GM19099 (cell line): Measurements from ENCODE around the gene ITCH.

ENCODE experiments used
- POLR2A ChIP-seq: IDR thresholded peaks from 3 replicates; pipeline ENCODE4 v1.6.1; 2011; ENCODE audit warnings: low read depth; ENCODE audit not compliant: insufficient read length; ENCODE audit errors: extremely low read depth

Gene ITCH

DNA sequence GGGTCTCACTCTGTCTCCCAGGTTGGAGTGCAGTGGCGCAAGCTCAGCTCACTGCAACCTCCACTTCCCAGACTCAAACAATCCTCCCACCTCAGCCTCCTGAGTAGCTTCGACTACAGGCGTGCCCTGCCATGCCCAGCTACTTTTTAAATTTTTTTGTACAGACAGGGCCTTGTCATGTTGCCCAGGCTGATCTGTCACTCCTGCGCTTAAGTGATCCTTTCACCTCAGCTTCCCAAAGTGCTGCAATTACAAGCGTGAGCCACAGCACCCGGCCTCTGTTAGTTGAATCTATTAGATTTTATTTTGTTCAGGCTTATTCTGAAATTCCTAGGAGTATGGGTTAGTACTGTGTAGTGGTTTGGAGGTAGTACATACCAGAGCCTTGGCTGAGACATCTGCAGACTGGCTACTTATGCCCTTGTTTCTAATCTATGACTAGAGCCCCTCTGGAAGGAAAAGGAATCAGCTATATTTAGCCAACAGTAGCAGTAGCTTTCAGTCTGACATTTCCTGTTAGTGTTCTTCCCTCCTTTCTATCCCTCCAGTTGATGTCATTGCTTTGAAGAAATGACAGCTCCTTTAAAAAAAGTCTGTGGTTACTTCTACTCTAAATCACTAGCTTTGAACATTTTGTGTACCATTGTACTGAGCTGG lies 74.4 kb downstream of the ITCH start:
- no peak for TF ChIP-seq POLR2A

DNA sequence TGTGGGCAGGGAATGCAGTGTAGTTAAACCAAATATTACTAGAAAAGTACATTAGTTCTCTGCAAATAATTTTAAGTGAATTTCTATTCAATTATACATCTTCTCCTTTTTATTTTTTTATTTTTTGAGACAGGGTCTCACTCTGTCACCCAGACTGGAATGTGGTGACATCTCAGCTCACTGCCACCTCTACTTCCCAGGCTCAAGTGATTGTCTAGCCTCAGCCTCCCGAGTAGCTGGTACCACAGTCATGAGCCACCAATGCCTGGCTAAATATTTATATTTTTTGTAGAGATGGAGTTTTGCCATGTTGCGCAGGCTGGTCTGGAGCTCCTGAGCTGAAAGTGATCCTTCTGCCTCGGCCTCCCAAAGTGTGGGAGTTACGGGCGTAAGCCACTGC lies 76.1 kb downstream of the ITCH start:
- TF ChIP-seq POLR2A = no peak

DNA sequence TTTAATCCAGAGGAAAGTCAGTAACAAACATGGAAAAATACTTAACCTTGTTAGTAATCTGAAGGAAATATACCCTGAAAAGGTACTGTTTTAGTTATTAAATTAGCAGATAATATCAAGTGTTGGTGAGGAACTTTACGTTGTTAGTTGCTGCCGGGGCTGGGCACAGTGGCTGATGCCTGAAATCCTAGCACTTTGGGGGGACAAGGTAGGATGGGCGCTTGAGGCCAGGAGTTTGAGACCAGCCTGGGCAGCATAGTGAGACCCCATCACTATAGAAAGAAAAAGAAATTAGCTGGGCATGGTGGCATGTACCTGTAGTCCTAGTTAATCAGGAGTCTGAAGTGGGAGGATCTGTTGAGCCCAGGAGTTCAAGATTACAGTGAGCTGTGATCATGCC lies 80.5 kb downstream of the ITCH start:
- TF ChIP-seq POLR2A = no peak

DNA sequence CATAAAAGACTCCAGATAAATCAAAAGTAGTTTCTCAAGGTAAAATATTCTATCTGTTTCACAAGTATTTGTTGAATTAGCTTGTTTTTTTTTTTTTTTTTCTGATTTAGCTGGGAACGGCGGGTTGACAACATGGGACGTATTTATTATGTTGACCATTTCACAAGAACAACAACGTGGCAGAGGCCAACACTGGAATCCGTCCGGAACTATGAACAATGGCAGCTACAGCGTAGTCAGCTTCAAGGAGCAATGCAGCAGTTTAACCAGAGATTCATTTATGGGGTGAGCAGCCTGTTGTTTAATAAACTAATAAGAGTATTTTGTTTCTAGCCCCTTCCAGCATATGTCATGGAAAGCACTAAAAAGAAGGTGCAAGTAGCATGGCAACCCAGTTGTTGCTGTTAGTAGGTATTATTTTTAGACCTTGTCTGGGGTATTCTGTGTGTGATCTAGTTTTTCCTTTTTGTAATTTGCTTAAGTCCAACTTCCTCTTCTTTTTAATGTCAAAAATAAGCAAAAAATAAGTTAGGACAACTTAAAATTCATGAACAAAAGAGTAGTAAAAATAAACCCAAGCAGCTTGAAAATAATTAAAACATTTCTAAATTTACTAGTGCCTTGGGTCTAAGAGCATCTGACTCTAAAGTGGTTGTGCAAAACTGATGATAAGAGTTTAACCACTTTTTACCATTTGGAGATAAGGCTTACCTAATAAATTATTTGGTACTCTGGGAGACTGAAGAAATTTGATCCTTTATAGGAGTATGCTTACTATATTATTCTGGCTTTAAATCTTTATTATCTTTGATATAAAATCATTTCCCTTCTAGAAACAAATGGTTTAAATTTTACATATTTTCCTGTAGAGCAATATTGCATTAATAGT lies 82.3 kb downstream of the ITCH start:
- no peak for TF ChIP-seq POLR2A

DNA sequence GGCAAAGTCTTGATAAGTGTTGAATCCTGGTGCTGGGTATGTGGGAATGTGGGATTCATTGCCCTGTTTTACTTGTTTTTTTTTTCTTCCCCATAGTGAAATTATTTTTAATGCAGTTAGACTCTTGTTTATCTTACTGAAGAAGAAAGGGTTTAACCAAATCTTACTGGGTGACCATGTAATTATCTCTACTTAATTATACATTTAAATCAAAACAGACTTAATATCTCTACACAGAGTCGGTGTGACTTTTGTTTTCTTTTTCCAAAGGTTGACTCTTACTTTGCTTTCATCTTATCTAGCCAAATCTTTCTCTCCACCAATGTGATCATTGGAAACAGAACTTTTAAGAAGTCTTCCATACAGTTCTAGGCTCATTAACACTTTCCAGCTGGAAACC lies 85.4 kb downstream of the ITCH start:
- no peak for TF ChIP-seq POLR2A

DNA sequence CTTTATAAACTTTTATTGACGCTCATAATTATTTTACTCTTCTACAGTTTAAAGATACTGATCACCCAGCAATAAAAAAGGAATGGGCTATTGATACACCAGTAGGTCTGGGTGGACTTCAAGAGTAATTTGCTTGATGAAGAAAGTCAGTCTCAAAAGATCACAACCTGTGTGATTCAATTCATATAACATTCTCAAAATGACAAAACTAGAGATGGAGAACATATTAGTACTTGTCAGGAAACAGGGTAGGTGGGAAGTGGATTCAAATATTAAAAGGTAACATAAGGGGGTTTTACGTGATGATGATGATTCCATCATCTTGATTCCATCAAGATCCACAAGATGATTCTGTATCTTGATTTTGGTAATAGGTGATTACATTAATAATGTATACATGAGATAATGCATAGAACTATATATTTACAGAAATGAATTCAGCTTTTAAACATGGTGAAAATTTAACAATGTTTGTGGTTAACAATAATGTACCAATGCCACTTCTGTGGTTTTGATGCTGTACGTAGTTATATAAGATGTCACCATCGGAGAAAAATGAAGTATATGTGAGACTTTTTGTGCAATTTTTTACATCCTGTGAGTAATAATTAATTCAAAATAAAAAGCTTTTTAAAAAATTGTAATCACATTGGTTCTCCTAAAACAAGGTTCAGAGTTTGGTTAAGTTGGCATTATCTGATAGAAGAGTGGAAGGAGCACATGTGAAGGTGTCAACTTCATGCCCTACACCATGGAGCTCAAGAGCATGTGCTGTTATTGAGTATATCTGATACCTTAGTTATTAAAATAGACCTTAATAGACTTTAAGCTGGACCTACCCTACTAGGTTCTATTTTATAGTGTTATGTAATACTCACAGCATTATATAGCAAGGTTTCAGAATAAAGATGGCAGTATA lies 86.9 kb downstream of the ITCH start:
- TF ChIP-seq POLR2A = no peak

DNA sequence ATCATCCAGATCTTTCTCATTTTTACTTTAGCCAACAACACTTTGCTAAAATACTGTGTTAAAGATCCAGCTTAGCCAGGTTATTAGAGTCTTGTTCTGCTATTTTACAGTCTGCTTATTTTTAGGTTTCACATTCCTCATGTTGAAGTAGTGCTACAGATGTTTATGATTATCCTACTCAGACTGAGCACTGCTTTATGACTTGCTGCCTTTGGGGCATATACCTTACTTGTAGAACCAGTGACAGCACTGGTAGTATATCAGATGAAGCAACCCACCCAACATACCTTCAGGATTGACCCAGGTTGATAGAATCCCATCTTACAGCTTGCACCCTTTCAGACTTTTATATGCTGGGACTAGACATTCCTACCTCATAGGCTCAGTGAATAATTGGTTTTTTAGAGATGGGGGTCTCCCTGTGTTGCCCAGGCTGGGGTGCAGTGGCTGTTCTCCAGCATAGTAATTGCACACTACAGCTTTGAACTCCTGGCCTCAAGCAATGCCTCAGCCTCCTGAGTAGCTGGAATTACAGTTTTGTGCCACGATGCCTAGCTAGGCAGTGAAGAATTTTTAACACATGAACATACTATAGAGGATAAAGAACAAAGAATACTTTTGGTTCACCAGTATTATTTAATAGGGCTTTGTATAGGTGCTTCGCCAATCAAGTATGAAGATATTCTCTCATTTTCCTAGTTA lies 89.4 kb downstream of the ITCH start:
- TF ChIP-seq POLR2A = no peak

DNA sequence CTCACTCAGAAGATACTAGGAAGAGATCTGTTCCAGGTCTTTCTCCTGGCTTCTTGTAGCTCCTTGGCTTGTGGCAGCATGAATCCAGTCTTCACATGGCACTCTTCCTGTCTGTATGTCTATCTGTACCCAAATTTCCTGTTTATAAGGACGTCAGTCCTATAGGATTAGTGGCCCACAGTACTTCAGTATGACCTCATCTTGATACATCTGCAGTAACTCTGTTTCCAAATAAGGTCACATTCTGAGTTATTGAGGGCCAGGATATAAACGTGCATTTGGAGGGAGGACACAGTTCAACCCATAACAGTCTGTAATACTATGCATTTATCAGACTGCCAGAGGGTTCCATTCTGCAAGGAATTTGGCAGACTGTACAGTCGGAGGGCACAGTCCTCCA lies 95.6 kb downstream of the ITCH start:
- no peak for TF ChIP-seq POLR2A

DNA sequence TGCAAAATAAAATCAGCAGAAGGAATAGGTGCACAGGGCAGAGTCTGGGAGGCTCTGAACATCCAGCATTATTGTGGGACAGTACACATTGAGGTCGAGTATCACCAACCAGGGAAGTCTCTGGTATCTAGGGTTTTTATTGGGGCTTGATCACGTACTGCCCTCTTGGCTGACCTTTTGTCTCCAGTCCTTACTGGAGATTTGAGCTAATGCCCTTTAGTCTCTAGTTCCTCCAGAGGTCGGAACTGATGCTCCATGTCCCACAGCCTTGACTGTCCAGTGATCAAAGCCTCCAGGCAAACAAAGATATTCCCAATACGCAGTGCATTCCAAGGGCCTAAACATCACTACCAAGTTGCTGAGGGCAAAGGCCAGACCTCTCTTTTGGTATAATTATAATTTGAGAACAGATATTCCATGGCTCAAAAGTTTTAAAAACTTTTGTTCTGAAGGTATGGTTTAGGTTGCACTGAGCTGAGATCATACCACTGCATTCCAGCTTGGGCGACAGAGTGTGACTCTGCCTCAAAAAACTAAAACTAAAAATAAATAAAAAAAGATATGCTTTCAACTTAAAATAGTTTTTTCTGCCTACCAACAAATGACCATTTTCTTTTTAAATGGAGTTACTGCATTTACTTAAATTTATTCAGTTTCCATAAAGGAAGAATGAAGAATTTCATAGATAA lies 96.3 kb downstream of the ITCH start:
- no peak for TF ChIP-seq POLR2A

DNA sequence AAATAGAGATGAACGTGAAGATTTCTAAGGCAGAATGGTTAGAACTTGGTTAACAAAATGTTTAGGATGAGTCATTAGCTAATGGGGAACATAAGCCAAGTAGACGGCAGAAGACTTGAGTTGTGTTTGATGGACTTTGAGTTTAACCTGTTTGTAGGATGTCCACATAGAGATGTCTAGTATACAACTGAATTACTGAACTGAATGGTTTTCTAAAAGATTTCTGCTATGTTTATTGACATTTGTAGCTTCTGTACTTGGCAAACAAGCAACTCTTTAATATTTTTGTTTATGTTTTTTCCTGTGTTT lies 98.7 kb downstream of the ITCH start:
- no peak for TF ChIP-seq POLR2A

DNA sequence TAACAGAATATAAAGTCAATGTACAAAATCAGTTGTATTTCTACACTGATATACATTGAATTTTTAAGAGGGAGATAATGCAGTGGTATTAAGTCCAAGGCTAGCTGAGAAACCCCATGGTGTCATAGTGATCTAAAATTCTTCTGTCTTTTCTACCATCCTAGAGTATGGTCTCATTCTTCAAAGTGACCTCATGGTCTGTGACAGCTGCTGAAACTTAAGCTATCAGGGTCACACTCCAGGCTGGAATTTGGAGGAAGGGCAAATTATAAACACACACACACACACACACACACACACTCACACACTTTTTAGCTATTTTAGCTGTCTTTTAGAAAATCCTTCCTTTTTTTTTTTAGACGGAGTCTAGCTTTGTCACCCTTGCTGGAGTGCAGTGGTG lies 105.9 kb downstream of the ITCH start:
- TF ChIP-seq POLR2A = no peak

DNA sequence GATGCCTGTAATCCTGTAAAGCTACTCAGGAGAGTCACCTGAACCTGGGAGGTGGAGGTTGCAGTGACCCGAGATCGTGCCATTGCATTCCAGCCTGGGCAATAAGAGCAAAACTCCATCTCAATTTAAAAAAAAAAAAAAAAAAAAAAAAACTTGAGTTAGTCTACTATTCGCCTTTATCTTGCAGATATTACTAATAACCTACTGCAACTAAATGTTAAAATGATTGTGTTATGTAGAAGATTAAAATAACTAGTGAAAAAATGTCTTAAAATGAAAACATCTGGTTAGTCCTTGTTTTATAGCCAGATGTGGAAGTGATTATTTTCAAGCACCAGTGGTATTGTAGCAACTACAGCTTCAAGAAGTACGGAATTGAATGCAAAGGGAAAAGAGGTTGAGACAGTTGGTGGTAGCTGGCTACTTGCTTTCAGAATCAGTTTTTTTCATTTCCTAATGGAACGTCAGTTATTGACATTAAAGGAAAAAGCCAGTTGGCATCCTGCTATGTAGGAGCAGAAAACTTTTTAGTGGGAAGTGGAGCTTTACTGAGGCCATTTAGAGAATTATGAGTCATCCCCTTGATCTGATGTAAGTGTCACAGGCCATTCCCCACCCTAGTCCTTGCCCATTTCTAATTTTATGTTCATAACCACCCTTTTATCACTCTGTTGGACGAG lies 109.3 kb downstream of the ITCH start:
- no peak for TF ChIP-seq POLR2A

DNA sequence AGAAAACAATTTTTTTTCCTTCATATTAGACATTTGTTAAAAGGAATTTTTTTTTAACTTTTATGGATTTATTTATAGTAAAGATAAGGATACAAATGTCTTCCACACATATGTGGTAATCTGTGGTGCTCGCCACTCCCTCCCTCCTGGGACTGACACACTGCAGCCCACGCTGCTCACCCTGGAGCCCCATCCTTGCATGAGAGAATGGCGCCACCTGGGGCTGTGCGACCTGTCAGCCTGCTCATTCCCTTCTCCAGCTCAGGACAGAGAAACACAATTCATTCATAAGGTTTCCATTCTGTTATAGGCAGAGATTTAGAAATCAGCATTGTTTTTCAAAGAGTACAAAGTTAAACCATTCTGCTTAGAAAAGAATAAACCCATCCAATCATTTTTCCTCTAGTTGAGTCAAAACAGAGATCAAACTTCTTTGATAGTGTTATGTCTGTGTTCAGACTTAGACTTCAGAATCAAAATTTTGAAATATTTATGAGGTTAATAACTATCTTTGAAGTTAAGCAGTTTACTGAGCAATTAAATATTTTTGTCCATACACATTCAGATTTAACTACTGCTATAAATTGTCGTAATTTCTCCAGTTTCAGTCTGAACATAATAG lies 110.3 kb downstream of the ITCH start:
- no peak for TF ChIP-seq POLR2A

DNA sequence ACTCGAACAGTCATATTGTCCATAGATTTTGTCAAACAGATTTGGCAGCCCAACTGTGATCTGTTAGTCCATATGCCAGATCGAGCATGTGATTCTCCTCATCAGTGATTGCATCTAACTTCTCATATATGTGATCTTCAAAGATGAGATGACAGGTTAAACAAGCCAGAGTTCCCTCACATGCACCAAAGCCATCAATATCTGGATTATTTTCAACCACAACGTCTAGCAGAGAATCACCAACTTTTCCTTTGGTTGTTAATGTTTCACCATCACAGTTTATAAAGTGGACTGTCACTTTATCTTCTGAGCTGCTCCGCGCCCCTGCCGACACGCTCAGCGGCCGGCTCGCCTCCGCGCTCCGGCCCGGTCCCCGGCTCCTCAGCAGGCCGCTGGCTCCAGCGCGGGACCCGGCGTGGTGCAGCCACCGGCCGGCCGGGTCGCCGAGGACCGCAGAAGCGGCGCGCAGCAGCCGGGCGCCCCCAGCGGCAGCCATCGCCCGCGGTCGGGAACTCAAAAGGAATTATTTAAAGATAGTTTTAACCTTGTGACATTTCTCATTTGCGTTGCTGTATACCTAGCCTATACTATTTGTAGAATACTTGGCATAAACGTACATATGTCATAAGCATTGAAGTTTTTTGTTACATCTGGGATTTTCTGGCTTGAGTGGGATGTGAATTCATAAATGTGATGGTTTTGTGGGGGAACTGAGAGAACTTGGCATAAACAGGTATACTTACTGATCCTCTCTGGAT lies 113.1 kb downstream of the ITCH start:
- TF ChIP-seq POLR2A = no peak
